PFSK-1 (cell line): ENCODE data around the gene DHX35.

Experiments
- FOXP2 ChIP-seq: optimal IDR thresholded peaks from 2 replicates; pipeline ENCODE3; 2011; ENCODE audit warnings: borderline replicate concordance, control low read depth, inconsistent platforms; ENCODE audit not compliant: insufficient read depth; ENCODE audit errors: extremely low read length, extremely low read depth
- POLR2AphosphoS5 ChIP-seq: IDR thresholded peaks from 2 replicates; pipeline ENCODE4 v1.6.1; 2012; ENCODE audit warnings: low read depth, mild to moderate bottlenecking, control low read depth, low read length, moderate library complexity
- REST ChIP-seq, 2 experiments: IDR thresholded peaks; 2 replicates each; pipeline versions ENCODE4 v1.6.1 to v1.8.0; 2011 to 2012; ENCODE audit warnings: low read depth in 2 of 2, low read length in 2 of 2, control low read depth in 1 of 2, inconsistent platforms in 1 of 2, mild to moderate bottlenecking in 1 of 2, moderate library complexity in 1 of 2; ENCODE audit not compliant: insufficient read depth in 1 of 2
- SIN3A ChIP-seq: IDR thresholded peaks from 2 replicates; pipeline ENCODE4 v1.6.1; 2012; ENCODE audit warnings: mild to moderate bottlenecking, low read length, moderate library complexity, borderline replicate concordance; ENCODE audit not compliant: insufficient read depth
- TAF1 ChIP-seq: IDR thresholded peaks from 2 replicates; pipeline ENCODE4 v1.6.1; 2012; ENCODE audit warnings: low read length, control low read depth, borderline replicate concordance; ENCODE audit not compliant: insufficient read depth

Gene DHX35

GRCh38 chr20:38953630-38954340, 8.4 kb upstream of the DHX35 start:
- TF ChIP-seq REST (IDR thresholded peaks at IDR 0.05; ENCODE audit: insufficient read depth in 1 of 2, low read depth in 2 of 2, low read length in 2 of 2) (no peak), FOXP2 (no peak), POLR2AphosphoS5 (no peak), SIN3A (no peak), TAF1 (no peak)

GRCh38 chr20:38957235-38957876, 4.8 kb upstream of the DHX35 start:
- TF ChIP-seq TAF1 (no peak), FOXP2 (no peak), POLR2AphosphoS5 (no peak), SIN3A (no peak), REST (IDR thresholded peaks at IDR 0.05; ENCODE audit: insufficient read depth in 1 of 2, low read depth in 2 of 2, low read length in 2 of 2) (no peak)

GRCh38 chr20:38957915-38958485, 4.1 kb upstream of the DHX35 start:
- TF ChIP-seq SIN3A = no peak
- no peak for TF ChIP-seq FOXP2
- TF ChIP-seq REST (IDR thresholded peaks at IDR 0.05; ENCODE audit: insufficient read depth in 1 of 2, low read depth in 2 of 2, low read length in 2 of 2) = no peak
- TF ChIP-seq POLR2AphosphoS5 = no peak
- TF ChIP-seq TAF1 = no peak

- no peak for TF ChIP-seq SIN3A
- no peak for TF ChIP-seq TAF1
- no peak for TF ChIP-seq POLR2AphosphoS5
- TF ChIP-seq FOXP2 = no peak
- no peak for TF ChIP-seq REST (IDR thresholded peaks at IDR 0.05; ENCODE audit: insufficient read depth in 1 of 2, low read depth in 2 of 2, low read length in 2 of 2)
Observed at GRCh38 chr20:38961530-38962043, 557 bp upstream of the DHX35 start.
